ENCODE measurements around the gene ERC2. TPM values are rescaled to one million over a fixed set of nuclear protein-coding genes. Genes with fewer than 3 reads are reported as not detected.
A peak's percentile ranks its signal among the peaks of the same experiment; 100 is the strongest.

ERC2 gene
- total RNA-seq, 1 experiment from 2014 or later = 0.77 TPM

DNA sequence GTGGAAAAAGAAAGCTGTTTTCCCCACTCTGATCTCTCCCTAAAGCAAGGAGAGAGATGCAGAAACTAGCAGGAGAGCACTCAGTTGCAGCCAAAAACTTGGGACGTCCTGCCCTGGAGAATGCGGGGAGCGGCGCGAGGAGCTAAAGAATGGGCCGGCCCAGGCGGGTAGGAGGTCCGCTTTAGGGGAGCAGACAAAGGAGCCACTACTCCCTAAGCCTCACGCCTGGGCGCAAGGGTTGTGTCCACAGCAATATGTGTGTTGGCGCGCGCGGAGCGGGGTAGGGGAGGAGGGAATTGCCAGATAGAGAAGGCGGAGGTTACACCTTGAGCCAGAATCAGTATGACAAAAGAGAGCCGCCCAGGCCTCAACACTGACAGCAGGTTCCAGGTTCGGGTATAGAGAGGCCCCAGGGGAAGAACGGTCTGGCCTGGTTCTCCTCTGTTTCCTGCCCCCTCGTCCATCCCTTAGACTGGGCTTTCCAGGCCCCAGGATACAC, 984.0 kb downstream of the ERC2 start:
- DNase-seq (no peak), ATAC-seq (no peak)
- H3K27me3 ChIP-seq (ENCODE audit: low read length) = no peaks in the 10 kb centered on the region
- H3K4me3 ChIP-seq (ENCODE audit: low read length) = peak overlapping the region; percentile 90
- ChIA-PET POLR2A (ENCODE audit: unreplicated experiment) (no interaction called here), CTCF (interaction anchor here (0.8 kb wide), 1 partner anchor 40 kb away, joined by 5 read pairs; no protein-coding TSS in a partner anchor)
- H3K9me3 ChIP-seq (ENCODE audit: low read length) = no peaks in the 10 kb centered on the region
- H3F3A ChIP-seq (ENCODE audit: low read length, unreplicated experiment) = no peaks in the 10 kb centered on the region
- peaks cover 35% of the 10 kb centered on the region for H3K79me2 ChIP-seq (ENCODE audit: low read length)
- no peak for TF ChIP-seq EZH2phosphoT487 (IDR thresholded peaks at IDR 0.05; ENCODE audit: borderline replicate concordance, low read length)
- TF ChIP-seq, protein P1, sequence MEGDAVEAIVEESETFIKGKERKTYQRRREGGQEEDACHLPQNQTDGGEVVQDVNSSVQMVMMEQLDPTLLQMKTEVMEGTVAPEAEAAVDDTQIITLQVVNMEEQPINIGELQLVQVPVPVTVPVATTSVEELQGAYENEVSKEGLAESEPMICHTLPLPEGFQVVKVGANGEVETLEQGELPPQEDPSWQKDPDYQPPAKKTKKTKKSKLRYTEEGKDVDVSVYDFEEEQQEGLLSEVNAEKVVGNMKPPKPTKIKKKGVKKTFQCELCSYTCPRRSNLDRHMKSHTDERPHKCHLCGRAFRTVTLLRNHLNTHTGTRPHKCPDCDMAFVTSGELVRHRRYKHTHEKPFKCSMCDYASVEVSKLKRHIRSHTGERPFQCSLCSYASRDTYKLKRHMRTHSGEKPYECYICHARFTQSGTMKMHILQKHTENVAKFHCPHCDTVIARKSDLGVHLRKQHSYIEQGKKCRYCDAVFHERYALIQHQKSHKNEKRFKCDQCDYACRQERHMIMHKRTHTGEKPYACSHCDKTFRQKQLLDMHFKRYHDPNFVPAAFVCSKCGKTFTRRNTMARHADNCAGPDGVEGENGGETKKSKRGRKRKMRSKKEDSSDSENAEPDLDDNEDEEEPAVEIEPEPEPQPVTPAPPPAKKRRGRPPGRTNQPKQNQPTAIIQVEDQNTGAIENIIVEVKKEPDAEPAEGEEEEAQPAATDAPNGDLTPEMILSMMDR (conservative IDR thresholded peaks at IDR 0.05; ENCODE audit: low read depth, low read length) = no peak
- no peak for TF ChIP-seq EZH2 (IDR thresholded peaks at IDR 0.05; ENCODE audit: low read length, unreplicated experiment)
- BruUV-seq (replicated peaks) = no TSS peak
- 0 out of 2 replicates have a peak overlapping the region, but pooled peaks have one; percentile 55 for H3K9ac ChIP-seq (ENCODE audit: low read length)
- H3K9me2 ChIP-seq (replicated peaks; ENCODE audit: low read length) = no peaks in the 10 kb centered on the region
- no peak overlapping the region for H2AFZ ChIP-seq (ENCODE audit: low read length)
- no peak overlapping the region for H3K27ac ChIP-seq (ENCODE audit: low read length)
- H3K4me2 ChIP-seq (ENCODE audit: low read length) = peak overlapping the region; percentile 93
- peaks cover 14% of the 10 kb centered on the region for H3K4me1 ChIP-seq (ENCODE audit: insufficient read depth, low read length)
- no peaks in the 10 kb centered on the region for H3K36me3 ChIP-seq (ENCODE audit: low read depth, low read length)
- no peaks in the 10 kb centered on the region for H4K20me1 ChIP-seq (ENCODE audit: low read length)
- intact Hi-C loops (cut with micrococcal nuclease) = loop anchor here (5.0 kb wide), 1 partner anchor 632 kb away; no protein-coding TSS in a partner anchor

GRCh38 chr3:55483196-55484095, 984.8 kb downstream of the ERC2 start:
- intact Hi-C loops (cut with micrococcal nuclease) = loop anchor here (5.0 kb wide), 1 partner anchor 631 kb away; no protein-coding TSS in a partner anchor
- Histone ChIP-seq H3K4me1 (ENCODE audit: insufficient read depth, low read length) (peaks cover 6% of the 10 kb centered on the region), H4K20me1 (ENCODE audit: low read length) (no peaks in the 10 kb centered on the region), H3K4me2 (ENCODE audit: low read length) (no peak overlapping the region), H3K27ac (ENCODE audit: low read length) (no peak overlapping the region), H3K9ac (ENCODE audit: low read length) (no peak overlapping the region), H3K36me3 (ENCODE audit: low read depth, low read length) (no peaks in the 10 kb centered on the region), H3F3A (ENCODE audit: low read length, unreplicated experiment) (no peaks in the 10 kb centered on the region), H3K4me3 (ENCODE audit: low read length) (no peak overlapping the region), H3K79me2 (ENCODE audit: low read length) (peaks cover 32% of the 10 kb centered on the region), H3K27me3 (ENCODE audit: low read length) (no peaks in the 10 kb centered on the region), H2AFZ (ENCODE audit: low read length) (no peak overlapping the region), H3K9me2 (replicated peaks; ENCODE audit: low read length) (no peaks in the 10 kb centered on the region), H3K9me3 (ENCODE audit: low read length) (no peaks in the 10 kb centered on the region)
- POLR2A ChIA-PET (ENCODE audit: unreplicated experiment) = no interaction called here
- CTCF ChIA-PET = no interaction called here
- no peak for ATAC-seq
- TF ChIP-seq EZH2phosphoT487 (IDR thresholded peaks at IDR 0.05; ENCODE audit: borderline replicate concordance, low read length) (no peak), EZH2 (IDR thresholded peaks at IDR 0.05; ENCODE audit: low read length, unreplicated experiment) (no peak)
- TF ChIP-seq, protein P1 (conservative IDR thresholded peaks at IDR 0.05; ENCODE audit: low read depth, low read length) = no peak
- DNase-seq = no peak
- no TSS peak for BruUV-seq (replicated peaks)

All from PC-3 (cell line).